HepG2 (cell line): ENCODE results near the gene PDZD7. TPM values are rescaled to one million over a fixed set of nuclear protein-coding genes. Genes with fewer than 3 reads are reported as not detected.

Source experiments
- ASH2L ChIP-seq: fragments of 300-600, 200-600 bp; sonication (generic); IDR thresholded peaks from 2 replicates; pipeline ENCODE4 v1.7.0; 2017; ENCODE audit warnings: low read depth, mild to moderate bottlenecking, moderate library complexity, mixed read lengths, low read length; ENCODE audit not compliant: insufficient read length
- CREM ChIP-seq, 2 experiments: sonication (generic) in 1 of 2; formaldehyde crosslinking in 1 of 2; IDR thresholded peaks; 2 replicates each; pipeline versions ENCODE4 v1.4.0 to v1.6.1; 2016 to 2020; ENCODE audit warnings: antibody characterized with exemption in 1 of 2, mild to moderate bottlenecking in 1 of 2, missing genetic modification reagents in 1 of 2
- E2F5 ChIP-seq: sonication (generic); formaldehyde crosslinking; conservative IDR thresholded peaks from 2 replicates; pipeline ENCODE4 v1.4.0; 2020; ENCODE audit warnings: missing genetic modification reagents
- GFI1 ChIP-seq: sonication (generic); formaldehyde crosslinking; IDR thresholded peaks from 2 replicates; pipeline ENCODE4 v1.5.0; 2020; ENCODE audit warnings: missing genetic modification reagents, mild to moderate bottlenecking, borderline replicate concordance
- HDAC2 ChIP-seq: sonication (generic); formaldehyde crosslinking; IDR thresholded peaks from 2 replicates; pipeline ENCODE4 v1.4.0; 2020; ENCODE audit warnings: missing genetic modification reagents
- HNRNPH1 ChIP-seq: fragments of 200-400 bp; formaldehyde crosslinking; optimal IDR thresholded peaks from 2 replicates; pipeline ENCODE3; 2017; ENCODE audit warnings: mild to moderate bottlenecking, low read depth, low read length
- LCORL ChIP-seq, 2 experiments: fragments of 450-650 bp in 1 of 2; sonication (generic) in 1 of 2; formaldehyde crosslinking in 1 of 2; IDR thresholded peaks; 2 replicates each; pipeline versions ENCODE4 v1.5.0 to v1.6.1; 2017 to 2020; ENCODE audit warnings: antibody characterized with exemption in 1 of 2, missing genetic modification reagents in 1 of 2
- MLLT10 ChIP-seq: sonication (generic); formaldehyde crosslinking; IDR thresholded peaks from 2 replicates; pipeline ENCODE4 v1.4.0; 2020; ENCODE audit warnings: missing genetic modification reagents
- NFRKB ChIP-seq: fragments of 450-650 bp; IDR thresholded peaks from 2 replicates; pipeline ENCODE4 v1.6.1; 2017
- SMC3 ChIP-seq: IDR thresholded peaks from 2 replicates; pipeline ENCODE4 v1.6.1; 2011; ENCODE audit warnings: low read length, improper control_type of control experiment
- ZFP1 ChIP-seq: IDR thresholded peaks from 2 replicates; pipeline ENCODE4 v1.6.1; 2016
- ZFP90 ChIP-seq: sonication (generic); formaldehyde crosslinking; IDR thresholded peaks from 2 replicates; pipeline ENCODE4 v1.8.0; 2022; ENCODE audit warnings: missing genetic modification reagents, mild to moderate bottlenecking, inconsistent platforms, borderline replicate concordance
- ZFY ChIP-seq: sonication (generic); formaldehyde crosslinking; IDR thresholded peaks from 2 replicates; pipeline ENCODE4 v1.4.0; 2020; ENCODE audit warnings: missing genetic modification reagents
- ZNF160 ChIP-seq: sonication (generic); formaldehyde crosslinking; IDR thresholded peaks from 2 replicates; pipeline ENCODE4 v1.8.0; 2022; ENCODE audit warnings: mild to moderate bottlenecking, inconsistent platforms, missing genetic modification reagents
- ZNF512B ChIP-seq: sonication (generic); formaldehyde crosslinking; IDR thresholded peaks from 2 replicates; pipeline ENCODE4 v1.5.1; 2020; ENCODE audit warnings: missing genetic modification reagents, mild to moderate bottlenecking, borderline replicate concordance
- ZNF761 ChIP-seq: sonication (generic); formaldehyde crosslinking; conservative IDR thresholded peaks from 2 replicates; pipeline ENCODE4 v1.4.0; 2020; ENCODE audit warnings: mild to moderate bottlenecking, missing genetic modification reagents
- ZNF891 ChIP-seq: sonication (generic); formaldehyde crosslinking; IDR thresholded peaks from 2 replicates; pipeline ENCODE4 v1.5.0; 2020; ENCODE audit warnings: mild to moderate bottlenecking, missing genetic modification reagents
- ZSCAN31 ChIP-seq: sonication (generic); formaldehyde crosslinking; IDR thresholded peaks from 2 replicates; pipeline ENCODE4 v1.5.0; 2020; ENCODE audit warnings: low read depth, mild to moderate bottlenecking, missing genetic modification reagents
- polyA plus RNA-seq, 8 experiments: library from polyadenylated mRNA; depleted of rRNA in 3 of 8; stranded (reverse) in 7 of 8; unstranded in 1 of 8; fragments of >200 nt; fragmentation: Illumina TruSeq in 4 of 8; extraction: Trizol in 4 of 8; gene quantifications; 2 replicates each; pipeline versions ENCODE4 v1.2.1 to v1.2.3, GENCODE V29; 2011 to 2016; ENCODE audit warnings: low read depth in 4 of 8, missing spikeins in 1 of 8, mixed read lengths in 1 of 8; ENCODE audit not compliant: insufficient read depth in 1 of 8
- total RNA-seq, 5 experiments: library from RNA; depleted of rRNA; stranded (reverse); fragments of >200 nt; fragmentation: Illumina TruSeq; extraction: Trizol; gene quantifications; 2 replicates each; pipeline ENCODE4 v1.2.3, GENCODE V29; 2016; ENCODE audit warnings: low read depth in 1 of 5
- TF ChIP-seq, protein P1 (sequence below): sonication (generic); formaldehyde crosslinking; IDR thresholded peaks from 2 replicates; pipeline ENCODE4 v1.4.0; 2020; ENCODE audit warnings: mild to moderate bottlenecking, low read depth, missing genetic modification reagents
- TF ChIP-seq, protein P2 (sequence below): sonication (generic); formaldehyde crosslinking; IDR thresholded peaks from 2 replicates; pipeline ENCODE4 v1.4.0; 2020; ENCODE audit warnings: missing genetic modification reagents
- TF ChIP-seq, protein P3 (sequence below): sonication (generic); formaldehyde crosslinking; IDR thresholded peaks from 2 replicates; pipeline ENCODE4 v1.8.0; 2022; ENCODE audit warnings: mild to moderate bottlenecking, missing genetic modification reagents, moderate library complexity

The PDZD7 gene
- total and polyA plus RNA-seq, 2 of the 13 experiments (the other 11 are each of a cell fraction or from before 2014, with no cell fraction given) = 0.58 to 0.73 TPM

DNA sequence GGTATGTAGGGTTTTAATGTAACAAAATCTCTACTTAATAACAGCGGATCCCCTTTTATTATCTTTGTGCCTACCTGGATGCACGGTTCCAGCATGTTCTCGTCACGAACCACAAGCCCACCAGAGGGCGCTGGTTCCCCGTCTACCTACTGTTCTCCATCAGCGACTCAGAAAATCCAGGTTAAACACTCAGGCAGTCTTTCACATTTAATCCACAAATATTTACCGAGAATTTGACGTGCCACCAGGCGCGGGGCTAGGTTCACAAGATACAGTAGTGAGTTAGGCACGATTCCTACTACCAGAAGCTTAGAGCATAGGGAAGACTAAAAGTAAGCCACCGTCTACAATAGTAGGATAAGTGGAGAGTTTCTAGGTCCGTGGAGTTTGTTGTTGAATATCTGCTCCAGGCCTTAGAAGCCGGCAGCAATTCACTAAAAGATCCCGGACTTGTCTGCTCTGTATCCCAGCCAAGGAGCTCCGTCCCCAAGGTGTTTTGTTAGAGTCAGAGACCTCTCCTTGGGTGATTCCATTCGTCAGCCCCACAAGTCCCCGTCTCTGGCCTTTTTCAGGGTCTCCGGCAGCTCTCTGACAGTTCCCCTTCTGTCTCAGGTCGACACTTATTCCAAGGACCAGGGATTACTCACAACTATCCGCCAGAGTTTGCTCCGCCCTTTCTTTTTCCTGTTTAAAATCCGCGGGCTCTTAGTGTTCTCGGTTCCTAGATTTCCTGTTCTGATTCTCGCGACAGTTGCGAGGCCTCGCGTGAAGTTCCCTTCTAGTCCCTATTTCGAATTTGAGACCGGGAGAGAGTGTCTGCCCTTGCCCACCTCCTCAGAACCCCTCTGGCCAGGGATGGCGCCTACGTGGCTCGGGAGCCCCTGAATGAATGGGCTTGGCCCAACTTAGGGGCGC, 29.4 kb upstream of the PDZD7 start (continued):
- TF ChIP-seq E2F5 = peak; percentile 78; the same call in 1 of the 2 replicates
- TF ChIP-seq ZSCAN31 (CRISPR knock-in tag) = no peak
- TF ChIP-seq ASH2L = peak; percentile 67
- TF ChIP-seq ZFY = no peak
- peak; percentile 96 for TF ChIP-seq SMC3
- TF ChIP-seq, protein P1, sequence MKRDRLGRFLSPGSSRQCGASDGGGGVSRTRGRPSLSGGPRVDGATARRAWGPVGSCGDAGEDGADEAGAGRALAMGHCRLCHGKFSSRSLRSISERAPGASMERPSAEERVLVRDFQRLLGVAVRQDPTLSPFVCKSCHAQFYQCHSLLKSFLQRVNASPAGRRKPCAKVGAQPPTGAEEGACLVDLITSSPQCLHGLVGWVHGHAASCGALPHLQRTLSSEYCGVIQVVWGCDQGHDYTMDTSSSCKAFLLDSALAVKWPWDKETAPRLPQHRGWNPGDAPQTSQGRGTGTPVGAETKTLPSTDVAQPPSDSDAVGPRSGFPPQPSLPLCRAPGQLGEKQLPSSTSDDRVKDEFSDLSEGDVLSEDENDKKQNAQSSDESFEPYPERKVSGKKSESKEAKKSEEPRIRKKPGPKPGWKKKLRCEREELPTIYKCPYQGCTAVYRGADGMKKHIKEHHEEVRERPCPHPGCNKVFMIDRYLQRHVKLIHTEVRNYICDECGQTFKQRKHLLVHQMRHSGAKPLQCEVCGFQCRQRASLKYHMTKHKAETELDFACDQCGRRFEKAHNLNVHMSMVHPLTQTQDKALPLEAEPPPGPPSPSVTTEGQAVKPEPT = no peak
- TF ChIP-seq LCORL (IDR thresholded peaks at IDR 0.05) = no peak
- TF ChIP-seq LCORL (CRISPR knock-in tag; IDR thresholded peaks at IDR 0.05) = no peak; the same call in 1 of the 2 replicates
- TF ChIP-seq ZFP1 (CRISPR knock-in tag) = no peak
- no peak for TF ChIP-seq NFRKB
- TF ChIP-seq ZFP90 (CRISPR knock-in tag) = no peak
- TF ChIP-seq ZNF512B (CRISPR knock-in tag) = no peak
- TF ChIP-seq ZNF761 (CRISPR knock-in tag) = 0 out of 2 replicates have a peak, but pooled peaks have one; percentile 42
- no peak for TF ChIP-seq ZNF891 (CRISPR knock-in tag)
- TF ChIP-seq ZNF160 = no peak
- no peak for TF ChIP-seq MLLT10 (CRISPR knock-in tag)
- no peak for TF ChIP-seq HNRNPH1
- TF ChIP-seq GFI1 (CRISPR knock-in tag) = no peak
- TF ChIP-seq HDAC2 (CRISPR knock-in tag) = no peak; the same call in 1 of the 2 replicates
- TF ChIP-seq CREM (IDR thresholded peaks at IDR 0.05) = peak; percentile 44
- no peak for TF ChIP-seq CREM (CRISPR knock-in tag; IDR thresholded peaks at IDR 0.05)
- TF ChIP-seq, protein P2, sequence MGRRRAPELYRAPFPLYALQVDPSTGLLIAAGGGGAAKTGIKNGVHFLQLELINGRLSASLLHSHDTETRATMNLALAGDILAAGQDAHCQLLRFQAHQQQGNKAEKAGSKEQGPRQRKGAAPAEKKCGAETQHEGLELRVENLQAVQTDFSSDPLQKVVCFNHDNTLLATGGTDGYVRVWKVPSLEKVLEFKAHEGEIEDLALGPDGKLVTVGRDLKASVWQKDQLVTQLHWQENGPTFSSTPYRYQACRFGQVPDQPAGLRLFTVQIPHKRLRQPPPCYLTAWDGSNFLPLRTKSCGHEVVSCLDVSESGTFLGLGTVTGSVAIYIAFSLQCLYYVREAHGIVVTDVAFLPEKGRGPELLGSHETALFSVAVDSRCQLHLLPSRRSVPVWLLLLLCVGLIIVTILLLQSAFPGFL (CRISPR knock-in tag) = no peak
- TF ChIP-seq, protein P3, sequence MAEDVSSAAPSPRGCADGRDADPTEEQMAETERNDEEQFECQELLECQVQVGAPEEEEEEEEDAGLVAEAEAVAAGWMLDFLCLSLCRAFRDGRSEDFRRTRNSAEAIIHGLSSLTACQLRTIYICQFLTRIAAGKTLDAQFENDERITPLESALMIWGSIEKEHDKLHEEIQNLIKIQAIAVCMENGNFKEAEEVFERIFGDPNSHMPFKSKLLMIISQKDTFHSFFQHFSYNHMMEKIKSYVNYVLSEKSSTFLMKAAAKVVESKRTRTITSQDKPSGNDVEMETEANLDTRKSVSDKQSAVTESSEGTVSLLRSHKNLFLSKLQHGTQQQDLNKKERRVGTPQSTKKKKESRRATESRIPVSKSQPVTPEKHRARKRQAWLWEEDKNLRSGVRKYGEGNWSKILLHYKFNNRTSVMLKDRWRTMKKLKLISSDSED = no peak
